K562 (cell line): ENCODE measurements around the gene RASGRP2. TPM values are rescaled to one million over a fixed set of nuclear protein-coding genes. Genes with fewer than 3 reads are reported as not detected.

ENCODE experiments used
- CTBP1 ChIP-seq: fragments of 450-650 bp; IDR thresholded peaks from 2 replicates; pipeline ENCODE4 v1.6.1; 2016; ENCODE audit warnings: borderline replicate concordance
- KDM5B ChIP-seq: fragments of 200-600 bp; sonication (generic); IDR thresholded peaks from 2 replicates; pipeline ENCODE4 v1.6.1; 2012; ENCODE audit warnings: low read depth, mild to moderate bottlenecking, moderate library complexity, low read length, control low read depth, inconsistent platforms; ENCODE audit not compliant: insufficient replicate concordance
- LARP7 ChIP-seq: fragments of 450-650 bp; IDR thresholded peaks from 2 replicates; pipeline ENCODE4 v1.6.1; 2016
- MAX ChIP-seq: sonication (generic); formaldehyde crosslinking; IDR thresholded peaks from 2 replicates; pipeline ENCODE4 v1.9.0; 2022; ENCODE audit warnings: mild to moderate bottlenecking, missing genetic modification reagents
- RAD21 ChIP-seq, 2 experiments: fragments of 250-450 bp in 1 of 2; fragments of 450-650 bp in 1 of 2; sonication (Bioruptor Pico) in 1 of 2; formaldehyde crosslinking in 1 of 2; IDR thresholded peaks in 1 of 2; conservative IDR thresholded peaks in 1 of 2; 2 replicates each; pipeline versions ENCODE4 v1.4.0 to v1.8.0; 2020 to 2022; ENCODE audit warnings: mild to moderate bottlenecking in 2 of 2, moderate library complexity in 1 of 2
- RB1 ChIP-seq: fragments of 450-650 bp; IDR thresholded peaks from 2 replicates; pipeline ENCODE4 v1.6.1; 2017; ENCODE audit warnings: low read depth, mild to moderate bottlenecking
- ZBTB17 ChIP-seq: fragments of 450-650 bp; formaldehyde crosslinking; IDR thresholded peaks from 2 replicates; pipeline ENCODE4 v1.4.0; 2020; ENCODE audit warnings: mild to moderate bottlenecking
- ZBTB26 ChIP-seq: fragments of 450-650 bp; formaldehyde crosslinking; IDR thresholded peaks from 2 replicates; pipeline ENCODE4 v1.4.0; 2022; ENCODE audit warnings: missing genetic modification characterization
- ZBTB7A ChIP-seq: IDR thresholded peaks from 2 replicates; pipeline ENCODE4 v1.6.1; 2011; ENCODE audit warnings: low read depth, mild to moderate bottlenecking, low read length, moderate library complexity, borderline replicate concordance; ENCODE audit not compliant: control insufficient read depth
- ZNF146 ChIP-seq: IDR thresholded peaks from one replicate; pipeline ENCODE4 v1.6.1; 2018; ENCODE audit warnings: missing compliant biosample characterization; ENCODE audit not compliant: unreplicated experiment
- ZNF184 ChIP-seq: sonication (generic); formaldehyde crosslinking; IDR thresholded peaks from 2 replicates; pipeline ENCODE4 v1.5.0; 2020; ENCODE audit warnings: missing genetic modification reagents
- ZNF398 ChIP-seq: fragments of 250-450 bp; sonication (Bioruptor Pico); IDR thresholded peaks from 2 replicates; pipeline ENCODE4 v1.8.0; 2021; ENCODE audit warnings: moderate library complexity, mild to moderate bottlenecking, inconsistent platforms
- polyA plus RNA-seq, 8 experiments: library from polyadenylated mRNA; depleted of rRNA in 4 of 8; stranded (reverse) in 5 of 8; unstranded in 3 of 8; fragments of >200 nt; fragmentation: Nextera tagmentation in 2 of 8; fragmentation: Illumina TruSeq in 1 of 8; extraction: Ambion mirVana in 2 of 8; extraction: Trizol in 1 of 8; gene quantifications; 2 replicates each; pipeline versions ENCODE4 v1.2.1 to v1.2.3, GENCODE V29; 2011 to 2014; ENCODE audit warnings: inconsistent platforms in 1 of 8, missing spikeins in 1 of 8
- total RNA-seq, 7 experiments: library from RNA; depleted of rRNA in 6 of 7; stranded (reverse); fragments of >200 nt in 6 of 7; fragmentation: Illumina TruSeq in 2 of 7; extraction: Trizol in 2 of 7; gene quantifications; 2 replicates each; pipeline versions ENCODE4 v1.2.1 to v1.2.3, GENCODE V29; 2011 to 2021; ENCODE audit warnings: low replicate concordance in 1 of 7
- TF ChIP-seq, protein P1 (sequence below): fragments of 450-650 bp; IDR thresholded peaks from 2 replicates; pipeline ENCODE4 v1.6.1; 2016; ENCODE audit warnings: low read depth
- TF ChIP-seq, protein P2 (sequence below): fragments of 450-650 bp; IDR thresholded peaks from 2 replicates; pipeline ENCODE4 v1.6.1; 2014; ENCODE audit warnings: low read depth, mild to moderate bottlenecking, moderate library complexity, borderline replicate concordance

Gene RASGRP2
- total and polyA plus RNA-seq, 9 of the 15 experiments (the other 6 are each of a cell fraction or from before 2014, with no cell fraction given), result 0.87 to 22.7 (median 5.5) TPM

- TF ChIP-seq RAD21 (CRISPR knock-in tag; conservative IDR thresholded peaks at IDR 0.05 in 1 of 2, IDR thresholded peaks at IDR 0.05 in 1 of 2) (peak; percentile 81 to 82), KDM5B (no peak), LARP7 (no peak), CTBP1 (peak; percentile 80; the same call in 1 of the 2 replicates), RB1 (peak; percentile 67), ZBTB17 (CRISPR knock-in tag) (0 out of 2 replicates have a peak, but pooled peaks have one; percentile 49), ZNF398 (CRISPR knock-in tag) (no peak), MAX (0 out of 2 replicates have a peak, but pooled peaks have one; percentile 40), ZNF184 (no peak), ZNF146 (CRISPR knock-in tag) (no peak), ZBTB7A (peak; percentile 98), ZBTB26 (CRISPR knock-in tag) (no peak)
- TF ChIP-seq, protein P1, sequence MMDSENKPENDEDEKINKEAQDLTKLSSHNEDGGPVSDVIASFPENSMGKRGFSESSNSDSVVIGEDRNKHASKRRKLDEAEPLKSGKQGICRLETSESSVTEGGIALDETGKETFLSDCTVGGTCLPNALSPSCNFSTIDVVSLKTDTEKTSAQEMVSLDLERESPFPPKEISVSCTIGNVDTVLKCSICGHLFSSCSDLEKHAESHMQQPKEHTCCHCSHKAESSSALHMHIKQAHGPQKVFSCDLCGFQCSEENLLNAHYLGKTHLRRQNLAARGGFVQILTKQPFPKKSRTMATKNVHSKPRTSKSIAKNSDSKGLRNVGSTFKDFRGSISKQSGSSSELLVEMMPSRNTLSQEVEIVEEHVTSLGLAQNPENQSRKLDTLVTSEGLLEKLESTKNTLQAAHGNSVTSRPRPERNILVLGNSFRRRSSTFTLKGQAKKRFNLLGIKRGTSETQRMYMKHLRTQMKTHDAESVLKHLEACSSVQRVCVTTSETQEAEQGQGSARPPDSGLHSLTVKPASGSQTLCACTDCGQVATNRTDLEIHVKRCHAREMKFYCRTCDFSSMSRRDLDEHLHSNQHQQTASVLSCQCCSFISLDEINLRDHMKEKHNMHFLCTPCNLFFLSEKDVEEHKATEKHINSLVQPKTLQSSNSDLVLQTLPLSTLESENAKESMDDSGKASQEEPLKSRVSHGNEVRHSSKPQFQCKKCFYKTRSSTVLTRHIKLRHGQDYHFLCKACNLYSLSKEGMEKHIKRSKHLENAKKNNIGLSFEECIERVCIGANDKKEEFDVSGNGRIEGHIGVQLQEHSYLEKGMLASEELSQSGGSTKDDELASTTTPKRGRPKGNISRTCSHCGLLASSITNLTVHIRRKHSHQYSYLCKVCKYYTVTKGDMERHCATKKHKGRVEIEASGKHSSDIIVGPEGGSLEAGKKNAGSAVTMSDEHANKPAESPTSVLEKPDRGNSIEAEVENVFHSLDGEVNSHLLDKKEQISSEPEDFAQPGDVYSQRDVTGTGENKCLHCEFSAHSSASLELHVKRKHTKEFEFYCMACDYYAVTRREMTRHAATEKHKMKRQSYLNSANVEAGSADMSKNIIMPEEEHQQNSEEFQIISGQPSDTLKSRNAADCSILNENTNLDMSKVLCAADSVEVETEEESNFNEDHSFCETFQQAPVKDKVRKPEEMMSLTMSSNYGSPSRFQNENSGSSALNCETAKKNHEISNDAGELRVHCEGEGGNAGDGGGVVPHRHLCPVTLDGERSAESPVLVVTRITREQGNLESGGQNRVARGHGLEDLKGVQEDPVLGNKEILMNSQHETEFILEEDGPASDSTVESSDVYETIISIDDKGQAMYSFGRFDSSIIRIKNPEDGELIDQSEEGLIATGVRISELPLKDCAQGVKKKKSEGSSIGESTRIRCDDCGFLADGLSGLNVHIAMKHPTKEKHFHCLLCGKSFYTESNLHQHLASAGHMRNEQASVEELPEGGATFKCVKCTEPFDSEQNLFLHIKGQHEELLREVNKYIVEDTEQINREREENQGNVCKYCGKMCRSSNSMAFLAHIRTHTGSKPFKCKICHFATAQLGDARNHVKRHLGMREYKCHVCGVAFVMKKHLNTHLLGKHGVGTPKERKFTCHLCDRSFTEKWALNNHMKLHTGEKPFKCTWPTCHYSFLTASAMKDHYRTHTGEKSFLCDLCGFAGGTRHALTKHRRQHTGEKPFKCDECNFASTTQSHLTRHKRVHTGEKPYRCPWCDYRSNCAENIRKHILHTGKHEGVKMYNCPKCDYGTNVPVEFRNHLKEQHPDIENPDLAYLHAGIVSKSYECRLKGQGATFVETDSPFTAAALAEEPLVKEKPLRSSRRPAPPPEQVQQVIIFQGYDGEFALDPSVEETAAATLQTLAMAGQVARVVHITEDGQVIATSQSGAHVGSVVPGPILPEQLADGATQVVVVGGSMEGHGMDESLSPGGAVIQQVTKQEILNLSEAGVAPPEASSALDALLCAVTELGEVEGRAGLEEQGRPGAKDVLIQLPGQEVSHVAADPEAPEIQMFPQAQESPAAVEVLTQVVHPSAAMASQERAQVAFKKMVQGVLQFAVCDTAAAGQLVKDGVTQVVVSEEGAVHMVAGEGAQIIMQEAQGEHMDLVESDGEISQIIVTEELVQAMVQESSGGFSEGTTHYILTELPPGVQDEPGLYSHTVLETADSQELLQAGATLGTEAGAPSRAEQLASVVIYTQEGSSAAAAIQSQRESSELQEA, result no peak
- TF ChIP-seq, protein P2, sequence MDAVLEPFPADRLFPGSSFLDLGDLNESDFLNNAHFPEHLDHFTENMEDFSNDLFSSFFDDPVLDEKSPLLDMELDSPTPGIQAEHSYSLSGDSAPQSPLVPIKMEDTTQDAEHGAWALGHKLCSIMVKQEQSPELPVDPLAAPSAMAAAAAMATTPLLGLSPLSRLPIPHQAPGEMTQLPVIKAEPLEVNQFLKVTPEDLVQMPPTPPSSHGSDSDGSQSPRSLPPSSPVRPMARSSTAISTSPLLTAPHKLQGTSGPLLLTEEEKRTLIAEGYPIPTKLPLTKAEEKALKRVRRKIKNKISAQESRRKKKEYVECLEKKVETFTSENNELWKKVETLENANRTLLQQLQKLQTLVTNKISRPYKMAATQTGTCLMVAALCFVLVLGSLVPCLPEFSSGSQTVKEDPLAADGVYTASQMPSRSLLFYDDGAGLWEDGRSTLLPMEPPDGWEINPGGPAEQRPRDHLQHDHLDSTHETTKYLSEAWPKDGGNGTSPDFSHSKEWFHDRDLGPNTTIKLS, result peak; percentile 91
These were observed 55.4 kb downstream of the RASGRP2 start (continued) for GRCh38 chr11:64688534-64688982.
